SK-N-SH treated with all-trans-retinoic acid at 6 μM for 48 hours (cell line): ENCODE results near the gene ALAS1.

ENCODE experiments used
- ATAC-seq: fragments of 200-7000 bp; cut with Tn5 transposase; 3 replicates; pipeline ENCODE4 v1.9.1; 2020; ENCODE audit warnings: mild to moderate bottlenecking, moderate library complexity
- ARNTL ChIP-seq: fragments of 450-650 bp; formaldehyde crosslinking; IDR thresholded peaks from 2 replicates; pipeline ENCODE4 v1.5.0; 2020; ENCODE audit warnings: low read depth, mild to moderate bottlenecking, moderate library complexity, borderline replicate concordance
- ESRRG ChIP-seq: fragments of 250-450 bp; sonication (Bioruptor Pico); IDR thresholded peaks from 2 replicates; pipeline ENCODE4 v1.6.1; 2021; ENCODE audit warnings: mild to moderate bottlenecking
- GLIS3 ChIP-seq: fragments of 250-450 bp; sonication (Bioruptor Pico); IDR thresholded peaks from 2 replicates; pipeline ENCODE4 v1.5.0; 2020; ENCODE audit warnings: mild to moderate bottlenecking, moderate library complexity
- ISL1 ChIP-seq: fragments of 250-450 bp; sonication (Bioruptor Pico); IDR thresholded peaks from 2 replicates; pipeline ENCODE4 v2.1.2; 2022; ENCODE audit warnings: mild to moderate bottlenecking, moderate library complexity
- OSR1 ChIP-seq: fragments of 250-450 bp; sonication (Bioruptor Pico); IDR thresholded peaks from 2 replicates; pipeline ENCODE4 v1.8.0; 2022; ENCODE audit warnings: moderate library complexity, mild to moderate bottlenecking, inconsistent platforms
- PPARA ChIP-seq: fragments of 250-450 bp; sonication (Bioruptor Pico); IDR thresholded peaks from 2 replicates; pipeline ENCODE4 v1.5.0; 2020; ENCODE audit warnings: mild to moderate bottlenecking, borderline replicate concordance
- RARB ChIP-seq: fragments of 250-450 bp; sonication (Bioruptor Pico); IDR thresholded peaks from 2 replicates; pipeline ENCODE4 v1.8.0; 2021; ENCODE audit warnings: mild to moderate bottlenecking, moderate library complexity
- SNAI2 ChIP-seq: fragments of 250-450 bp; sonication (Bioruptor Pico); IDR thresholded peaks from 2 replicates; pipeline ENCODE4 v1.5.0; 2020; ENCODE audit warnings: mild to moderate bottlenecking, moderate library complexity
- TCF4 ChIP-seq: fragments of 250-450 bp; sonication (Bioruptor Pico); IDR thresholded peaks from 2 replicates; pipeline ENCODE4 v1.8.0; 2021; ENCODE audit warnings: mild to moderate bottlenecking, moderate library complexity, borderline replicate concordance
- ZC3H10 ChIP-seq: fragments of 250-450 bp; sonication (Bioruptor Pico); IDR thresholded peaks from 2 replicates; pipeline ENCODE4 v1.5.1; 2021; ENCODE audit warnings: mild to moderate bottlenecking, moderate library complexity
- ZFP3 ChIP-seq: fragments of 250-450 bp; sonication (Bioruptor Pico); IDR thresholded peaks from 2 replicates; pipeline ENCODE4 v1.5.0; 2020; ENCODE audit warnings: mild to moderate bottlenecking, moderate library complexity
- ZFP30 ChIP-seq: fragments of 450-650 bp; formaldehyde crosslinking; IDR thresholded peaks from 2 replicates; pipeline ENCODE4 v1.5.0; 2022; ENCODE audit warnings: mild to moderate bottlenecking, moderate library complexity
- ZNF565 ChIP-seq: fragments of 450-650 bp; formaldehyde crosslinking; conservative IDR thresholded peaks from 2 replicates; pipeline ENCODE4 v1.5.0; 2020; ENCODE audit warnings: low read depth, mild to moderate bottlenecking, moderate library complexity
- ZNF70 ChIP-seq: fragments of 450-650 bp; formaldehyde crosslinking; IDR thresholded peaks from 2 replicates; pipeline ENCODE4 v1.5.0; 2020; ENCODE audit warnings: mild to moderate bottlenecking, moderate library complexity
- ZNF8 ChIP-seq: fragments of 450-650 bp; formaldehyde crosslinking; IDR thresholded peaks from 2 replicates; pipeline ENCODE4 v1.5.0; 2020; ENCODE audit warnings: mild to moderate bottlenecking, moderate library complexity
- TF ChIP-seq, protein P1 (sequence below): fragments of 250-450 bp; sonication (Bioruptor Pico); IDR thresholded peaks from 2 replicates; pipeline ENCODE4 v1.5.1; 2021; ENCODE audit warnings: mild to moderate bottlenecking, moderate library complexity
- TF ChIP-seq, protein P2 (sequence below): fragments of 250-450 bp; sonication (Bioruptor Pico); IDR thresholded peaks from 2 replicates; pipeline ENCODE4 v1.8.0; 2020; ENCODE audit warnings: mild to moderate bottlenecking, moderate library complexity, borderline replicate concordance
- TF ChIP-seq, protein P3 (sequence below): fragments of 250-450 bp; sonication (Bioruptor Pico); IDR thresholded peaks from 2 replicates; pipeline ENCODE4 v1.5.0; 2020; ENCODE audit warnings: mild to moderate bottlenecking, moderate library complexity
- TF ChIP-seq, protein P4 (sequence below): fragments of 250-450 bp; sonication (Bioruptor Pico); IDR thresholded peaks from 2 replicates; pipeline ENCODE4 v1.8.0; 2021; ENCODE audit warnings: low read depth, mild to moderate bottlenecking, moderate library complexity, borderline replicate concordance

Gene ALAS1

DNA sequence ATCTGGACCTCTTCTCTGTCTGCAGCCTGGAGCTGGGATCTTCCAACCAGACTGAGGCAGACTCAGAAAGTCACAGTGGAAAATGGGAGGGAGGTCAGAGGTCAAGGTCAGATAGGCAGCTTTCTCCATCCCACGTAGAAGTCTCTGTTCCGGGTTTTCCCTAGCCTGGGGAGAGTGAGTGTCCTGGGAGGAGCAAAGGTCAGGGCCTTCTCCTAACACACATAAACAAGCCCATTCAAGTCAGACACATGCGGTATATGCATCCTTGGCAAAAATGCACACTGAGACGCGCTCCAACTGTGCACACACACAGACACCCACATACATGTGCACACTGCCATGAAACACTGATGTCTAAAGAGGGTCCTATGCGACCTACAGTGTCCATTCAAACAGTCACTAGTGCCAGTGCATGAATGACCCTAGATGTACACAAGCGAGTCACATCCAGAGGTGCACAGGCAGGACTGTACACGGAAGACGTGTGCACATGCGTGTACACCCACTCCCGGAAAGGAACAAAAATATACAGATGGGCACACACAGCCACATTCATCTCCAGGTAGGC, 40.3 kb downstream of the ALAS1 start (continued):
- no peak for TF ChIP-seq ARNTL (CRISPR knock-in tag)

DNA sequence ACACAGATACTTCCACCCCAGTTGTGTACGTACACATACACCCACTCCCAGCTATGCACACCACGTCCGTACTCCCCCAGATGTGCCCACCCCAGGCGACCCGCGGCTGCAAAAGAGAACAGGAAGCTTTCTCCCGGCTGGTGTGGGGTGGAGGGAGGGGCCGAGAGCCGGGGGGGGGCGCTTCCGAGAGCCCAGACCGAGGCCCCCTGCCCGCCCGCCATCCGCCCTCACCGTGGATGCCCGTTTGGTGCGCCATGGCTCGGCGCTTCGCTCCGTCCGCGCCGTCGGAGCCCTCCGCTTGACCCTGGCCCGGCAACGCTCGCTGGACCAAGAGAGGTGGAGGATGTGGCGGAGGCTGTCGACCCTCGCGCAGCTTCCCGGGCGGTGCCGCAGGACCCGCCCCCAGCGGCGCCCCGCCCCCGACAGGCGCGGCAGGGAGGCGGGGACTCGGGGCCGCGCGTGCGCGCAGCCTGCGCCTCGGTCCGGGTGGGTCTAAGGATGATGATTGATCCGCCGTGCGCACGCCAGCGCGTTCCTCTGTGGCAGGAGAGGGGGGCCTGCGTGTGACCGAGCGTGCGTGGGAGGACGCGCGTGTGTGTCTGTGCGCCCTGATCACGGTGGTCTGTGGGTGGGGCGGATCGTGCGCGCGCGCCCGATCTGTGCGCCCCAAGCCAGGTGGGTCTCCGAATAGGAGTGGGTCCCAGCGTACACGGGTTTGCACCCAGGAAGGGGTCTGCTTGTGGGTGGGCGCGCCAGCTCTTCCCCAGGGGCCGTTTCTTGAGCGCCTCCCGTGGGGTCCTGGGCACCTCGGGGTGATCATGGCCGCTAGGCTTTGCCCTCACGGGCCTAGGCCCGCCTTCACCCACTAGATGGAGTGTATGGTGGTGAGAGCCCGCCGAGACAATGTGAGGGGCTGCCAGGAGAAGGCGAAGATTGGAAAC, 41.1 kb downstream of the ALAS1 start, which contains the start of gene TWF2:
Gene TWF2 (minus strand): TSS at position 398 of the 941 bp plus-strand sequence. CDS start 142 bp downstream, at position 256.
- no peak for TF ChIP-seq ISL1 (CRISPR knock-in tag)
- TF ChIP-seq ZFP30 (CRISPR knock-in tag) = no peak
- TF ChIP-seq ZNF8 (CRISPR knock-in tag) = no peak
- TF ChIP-seq ZNF565 (CRISPR knock-in tag) = no peak
- TF ChIP-seq, protein P1, sequence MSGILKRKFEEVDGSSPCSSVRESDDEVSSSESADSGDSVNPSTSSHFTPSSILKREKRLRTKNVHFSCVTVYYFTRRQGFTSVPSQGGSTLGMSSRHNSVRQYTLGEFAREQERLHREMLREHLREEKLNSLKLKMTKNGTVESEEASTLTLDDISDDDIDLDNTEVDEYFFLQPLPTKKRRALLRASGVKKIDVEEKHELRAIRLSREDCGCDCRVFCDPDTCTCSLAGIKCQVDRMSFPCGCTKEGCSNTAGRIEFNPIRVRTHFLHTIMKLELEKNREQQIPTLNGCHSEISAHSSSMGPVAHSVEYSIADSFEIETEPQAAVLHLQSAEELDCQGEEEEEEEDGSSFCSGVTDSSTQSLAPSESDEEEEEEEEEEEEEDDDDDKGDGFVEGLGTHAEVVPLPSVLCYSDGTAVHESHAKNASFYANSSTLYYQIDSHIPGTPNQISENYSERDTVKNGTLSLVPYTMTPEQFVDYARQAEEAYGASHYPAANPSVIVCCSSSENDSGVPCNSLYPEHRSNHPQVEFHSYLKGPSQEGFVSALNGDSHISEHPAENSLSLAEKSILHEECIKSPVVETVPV (CRISPR knock-in tag) = no peak
- no peak for TF ChIP-seq SNAI2 (CRISPR knock-in tag)
- TF ChIP-seq, protein P2, sequence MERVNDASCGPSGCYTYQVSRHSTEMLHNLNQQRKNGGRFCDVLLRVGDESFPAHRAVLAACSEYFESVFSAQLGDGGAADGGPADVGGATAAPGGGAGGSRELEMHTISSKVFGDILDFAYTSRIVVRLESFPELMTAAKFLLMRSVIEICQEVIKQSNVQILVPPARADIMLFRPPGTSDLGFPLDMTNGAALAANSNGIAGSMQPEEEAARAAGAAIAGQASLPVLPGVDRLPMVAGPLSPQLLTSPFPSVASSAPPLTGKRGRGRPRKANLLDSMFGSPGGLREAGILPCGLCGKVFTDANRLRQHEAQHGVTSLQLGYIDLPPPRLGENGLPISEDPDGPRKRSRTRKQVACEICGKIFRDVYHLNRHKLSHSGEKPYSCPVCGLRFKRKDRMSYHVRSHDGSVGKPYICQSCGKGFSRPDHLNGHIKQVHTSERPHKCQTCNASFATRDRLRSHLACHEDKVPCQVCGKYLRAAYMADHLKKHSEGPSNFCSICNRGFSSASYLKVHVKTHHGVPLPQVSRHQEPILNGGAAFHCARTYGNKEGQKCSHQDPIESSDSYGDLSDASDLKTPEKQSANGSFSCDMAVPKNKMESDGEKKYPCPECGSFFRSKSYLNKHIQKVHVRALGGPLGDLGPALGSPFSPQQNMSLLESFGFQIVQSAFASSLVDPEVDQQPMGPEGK = peak; percentile 22; the same call in 1 of the 2 replicates
- TF ChIP-seq OSR1 (CRISPR knock-in tag) = no peak
- no peak for TF ChIP-seq PPARA
- ATAC-seq = peak; percentile 78

DNA sequence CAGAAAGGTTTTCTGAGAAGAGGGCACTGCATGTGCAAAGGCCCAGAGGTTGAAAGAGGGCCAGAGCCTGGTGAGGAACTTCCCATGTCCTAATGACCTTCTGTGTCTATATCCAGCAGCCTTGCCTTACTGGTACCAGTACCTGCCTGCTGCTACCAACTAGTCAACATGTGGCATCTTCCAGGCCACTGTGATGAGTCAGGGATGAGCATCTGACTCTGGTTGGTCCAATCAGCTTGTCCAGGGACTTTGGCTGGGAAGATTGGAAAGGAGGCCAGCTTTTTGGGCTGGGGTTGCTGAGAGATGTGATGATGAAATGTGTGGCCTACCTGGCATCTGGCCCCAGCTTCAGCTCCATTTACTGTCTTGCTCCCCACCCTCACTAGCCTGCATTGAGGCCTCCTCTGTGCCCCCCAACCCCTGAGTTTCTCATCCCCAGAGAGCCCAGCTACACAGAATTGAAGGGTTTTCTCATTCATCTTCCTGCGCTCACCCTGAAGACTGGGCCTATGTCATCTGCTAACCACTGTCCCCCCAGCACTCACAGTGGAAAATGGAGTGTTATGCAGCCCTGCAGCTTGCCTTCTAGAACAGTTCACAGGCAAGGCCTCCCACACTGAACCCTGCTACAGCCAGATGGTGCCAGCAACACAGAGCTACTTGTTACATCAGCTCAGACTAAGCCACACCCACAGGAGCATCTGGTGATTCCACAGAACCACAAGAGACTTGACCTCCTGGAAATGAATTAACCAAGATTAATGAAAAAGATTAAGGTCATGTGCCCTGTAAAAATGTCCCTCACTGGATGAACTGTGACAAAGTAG, 42.3 kb downstream of the ALAS1 start:
- ATAC-seq = peak; percentile 24
- peak; percentile 76 for TF ChIP-seq TCF4
- no peak for TF ChIP-seq ZNF70
- no peak for TF ChIP-seq ZC3H10 (CRISPR knock-in tag)

DNA sequence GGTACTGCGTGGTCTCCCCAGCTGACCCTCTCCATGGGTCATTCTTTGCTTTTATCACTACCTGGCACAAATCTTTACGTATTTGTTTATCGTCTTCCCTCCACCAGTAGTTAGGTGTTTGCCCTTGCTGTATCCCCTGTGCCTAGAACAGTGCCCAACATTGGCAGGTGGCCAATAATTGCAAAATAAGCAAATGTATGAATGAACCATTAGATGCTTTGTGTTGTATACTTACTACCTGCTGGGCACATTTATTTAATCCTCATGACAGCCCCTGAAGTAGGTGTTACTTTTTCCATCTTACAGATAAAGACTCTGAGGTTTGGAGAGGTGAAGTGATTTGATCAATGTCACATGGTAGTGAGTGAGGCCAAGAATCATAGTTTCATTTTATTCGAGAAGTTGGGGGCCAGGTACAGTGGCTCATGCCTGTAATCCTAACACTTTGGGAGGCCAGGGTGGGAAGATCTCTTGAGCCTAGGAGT, 43.0 kb downstream of the ALAS1 start:
- no peak for ATAC-seq
- TF ChIP-seq, protein P3, sequence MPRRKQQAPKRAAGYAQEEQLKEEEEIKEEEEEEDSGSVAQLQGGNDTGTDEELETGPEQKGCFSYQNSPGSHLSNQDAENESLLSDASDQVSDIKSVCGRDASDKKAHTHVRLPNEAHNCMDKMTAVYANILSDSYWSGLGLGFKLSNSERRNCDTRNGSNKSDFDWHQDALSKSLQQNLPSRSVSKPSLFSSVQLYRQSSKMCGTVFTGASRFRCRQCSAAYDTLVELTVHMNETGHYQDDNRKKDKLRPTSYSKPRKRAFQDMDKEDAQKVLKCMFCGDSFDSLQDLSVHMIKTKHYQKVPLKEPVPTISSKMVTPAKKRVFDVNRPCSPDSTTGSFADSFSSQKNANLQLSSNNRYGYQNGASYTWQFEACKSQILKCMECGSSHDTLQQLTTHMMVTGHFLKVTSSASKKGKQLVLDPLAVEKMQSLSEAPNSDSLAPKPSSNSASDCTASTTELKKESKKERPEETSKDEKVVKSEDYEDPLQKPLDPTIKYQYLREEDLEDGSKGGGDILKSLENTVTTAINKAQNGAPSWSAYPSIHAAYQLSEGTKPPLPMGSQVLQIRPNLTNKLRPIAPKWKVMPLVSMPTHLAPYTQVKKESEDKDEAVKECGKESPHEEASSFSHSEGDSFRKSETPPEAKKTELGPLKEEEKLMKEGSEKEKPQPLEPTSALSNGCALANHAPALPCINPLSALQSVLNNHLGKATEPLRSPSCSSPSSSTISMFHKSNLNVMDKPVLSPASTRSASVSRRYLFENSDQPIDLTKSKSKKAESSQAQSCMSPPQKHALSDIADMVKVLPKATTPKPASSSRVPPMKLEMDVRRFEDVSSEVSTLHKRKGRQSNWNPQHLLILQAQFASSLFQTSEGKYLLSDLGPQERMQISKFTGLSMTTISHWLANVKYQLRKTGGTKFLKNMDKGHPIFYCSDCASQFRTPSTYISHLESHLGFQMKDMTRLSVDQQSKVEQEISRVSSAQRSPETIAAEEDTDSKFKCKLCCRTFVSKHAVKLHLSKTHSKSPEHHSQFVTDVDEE (CRISPR knock-in tag) = peak; percentile 46; the same call in 1 of the 2 replicates
- no peak for TF ChIP-seq ZC3H10 (CRISPR knock-in tag)

DNA sequence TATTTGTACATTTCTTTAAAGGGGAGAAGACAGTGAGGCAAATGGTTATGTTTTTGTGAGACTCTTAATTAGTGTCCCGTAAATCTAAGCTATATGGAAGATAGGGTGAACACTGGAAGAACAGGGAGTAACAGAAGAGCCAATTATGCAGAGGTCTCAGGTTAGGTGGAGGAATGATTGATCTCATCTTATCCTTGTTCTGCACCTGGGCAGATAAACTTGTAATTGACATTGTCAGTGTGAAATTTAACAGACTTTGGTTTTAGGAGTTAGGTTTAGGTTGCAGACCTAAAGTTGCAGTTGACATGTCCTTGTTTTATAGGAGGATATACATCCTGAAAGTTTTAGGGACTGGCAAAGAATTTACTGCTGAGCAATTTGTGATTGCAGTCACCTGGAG, 44.1 kb downstream of the ALAS1 start:
- ATAC-seq = no peak
- TF ChIP-seq ZFP3 (CRISPR knock-in tag) = no peak
- TF ChIP-seq ZFP30 (CRISPR knock-in tag) = no peak
- no peak for TF ChIP-seq OSR1 (CRISPR knock-in tag)
- TF ChIP-seq, protein P4, sequence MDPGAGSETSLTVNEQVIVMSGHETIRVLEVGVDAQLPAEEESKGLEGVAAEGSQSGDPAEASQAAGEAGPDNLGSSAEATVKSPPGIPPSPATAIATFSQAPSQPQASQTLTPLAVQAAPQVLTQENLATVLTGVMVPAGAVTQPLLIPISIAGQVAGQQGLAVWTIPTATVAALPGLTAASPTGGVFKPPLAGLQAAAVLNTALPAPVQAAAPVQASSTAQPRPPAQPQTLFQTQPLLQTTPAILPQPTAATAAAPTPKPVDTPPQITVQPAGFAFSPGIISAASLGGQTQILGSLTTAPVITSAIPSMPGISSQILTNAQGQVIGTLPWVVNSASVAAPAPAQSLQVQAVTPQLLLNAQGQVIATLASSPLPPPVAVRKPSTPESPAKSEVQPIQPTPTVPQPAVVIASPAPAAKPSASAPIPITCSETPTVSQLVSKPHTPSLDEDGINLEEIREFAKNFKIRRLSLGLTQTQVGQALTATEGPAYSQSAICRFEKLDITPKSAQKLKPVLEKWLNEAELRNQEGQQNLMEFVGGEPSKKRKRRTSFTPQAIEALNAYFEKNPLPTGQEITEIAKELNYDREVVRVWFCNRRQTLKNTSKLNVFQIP (CRISPR knock-in tag) = no peak
- TF ChIP-seq ESRRG (CRISPR knock-in tag) = no peak
- TF ChIP-seq RARB (CRISPR knock-in tag) = no peak
- TF ChIP-seq, protein P1 (CRISPR knock-in tag) = no peak
- no peak for TF ChIP-seq GLIS3 (CRISPR knock-in tag)
- TF ChIP-seq, protein P3 (CRISPR knock-in tag) = no peak
- no peak for TF ChIP-seq PPARA
- TF ChIP-seq ZNF565 (CRISPR knock-in tag) = no peak
